Measurements from ENCODE around the gene BCL11A. TPM values are rescaled to one million over a fixed set of nuclear protein-coding genes. Genes with fewer than 3 reads are reported as not detected.

The BCL11A gene
- polyA plus RNA-seq, 1 donor (not counting 4 experiments of a cell fraction or from before 2014, with no cell fraction given), result 5.0 TPM

GRCh38 chr2:60474301-60474700 lies 79.2 kb downstream of the BCL11A start:
- Histone ChIP-seq H3K4me3 (ENCODE audit: control insufficient read depth in 2 of 3, extremely low read depth in 1 of 3, insufficient read depth in 2 of 3, low read depth in 1 of 3, low read length in 3 of 3) (no peak overlapping the region), H3K4me2 (ENCODE audit: control insufficient read depth, extremely low read depth, insufficient read depth, low read depth, low read length) (no peak overlapping the region), H3K27me3 (ENCODE audit: control insufficient read depth, extremely low read depth, insufficient read depth, low read length) (no peaks in the 10 kb centered on the region), H3K9me3 (ENCODE audit: control insufficient read depth, low read depth, low read length) (no peaks in the 10 kb centered on the region), H3K79me2 (ENCODE audit: control insufficient read depth, insufficient read depth, low read length) (no peaks in the 10 kb centered on the region), H3K27ac (ENCODE audit: control insufficient read depth, insufficient read depth, low read length) (no peak overlapping the region), H2AFZ (ENCODE audit: control insufficient read depth, low read length) (no peak overlapping the region), H3K9me1 (ENCODE audit: control insufficient read depth, extremely low read depth, insufficient read depth, low read length) (no peaks in the 10 kb centered on the region), H3K36me3 (ENCODE audit: control insufficient read depth in 2 of 2, extremely low read depth in 1 of 2, insufficient read depth in 2 of 2, low read length in 2 of 2) (no peaks in the 10 kb centered on the region), H3K9ac (ENCODE audit: control insufficient read depth, extremely low read depth, insufficient read depth, low read length) (no peak overlapping the region), H4K20me1 (ENCODE audit: control insufficient read depth, extremely low read depth, insufficient read depth, low read length) (no peaks in the 10 kb centered on the region), H3K4me1 (ENCODE audit: control insufficient read depth, extremely low read depth, insufficient read depth, low read length) (peaks cover 9% of the 10 kb centered on the region)
- dilution Hi-C loops (cut with MboI; ENCODE audit: extremely low pct_ligation_motif_present, low sequenced_read_pairs), result no loop called here
- DNase-seq (ENCODE audit: low read depth, low spot score), result no peak
- TF ChIP-seq, protein P1, sequence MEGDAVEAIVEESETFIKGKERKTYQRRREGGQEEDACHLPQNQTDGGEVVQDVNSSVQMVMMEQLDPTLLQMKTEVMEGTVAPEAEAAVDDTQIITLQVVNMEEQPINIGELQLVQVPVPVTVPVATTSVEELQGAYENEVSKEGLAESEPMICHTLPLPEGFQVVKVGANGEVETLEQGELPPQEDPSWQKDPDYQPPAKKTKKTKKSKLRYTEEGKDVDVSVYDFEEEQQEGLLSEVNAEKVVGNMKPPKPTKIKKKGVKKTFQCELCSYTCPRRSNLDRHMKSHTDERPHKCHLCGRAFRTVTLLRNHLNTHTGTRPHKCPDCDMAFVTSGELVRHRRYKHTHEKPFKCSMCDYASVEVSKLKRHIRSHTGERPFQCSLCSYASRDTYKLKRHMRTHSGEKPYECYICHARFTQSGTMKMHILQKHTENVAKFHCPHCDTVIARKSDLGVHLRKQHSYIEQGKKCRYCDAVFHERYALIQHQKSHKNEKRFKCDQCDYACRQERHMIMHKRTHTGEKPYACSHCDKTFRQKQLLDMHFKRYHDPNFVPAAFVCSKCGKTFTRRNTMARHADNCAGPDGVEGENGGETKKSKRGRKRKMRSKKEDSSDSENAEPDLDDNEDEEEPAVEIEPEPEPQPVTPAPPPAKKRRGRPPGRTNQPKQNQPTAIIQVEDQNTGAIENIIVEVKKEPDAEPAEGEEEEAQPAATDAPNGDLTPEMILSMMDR (optimal IDR thresholded peaks at IDR 0.05 in 1 of 3, IDR thresholded peaks at IDR 0.05 in 1 of 3, conservative IDR thresholded peaks at IDR 0.05 in 1 of 3; ENCODE audit: extremely low read depth in 1 of 3, insufficient read depth in 2 of 3, low read length in 3 of 3), result no peak
- no peak for TF ChIP-seq EZH2 (IDR thresholded peaks at IDR 0.05; ENCODE audit: low read length)
- FAIRE-seq, result no peak

GRCh38 chr2:60473546-60473945 lies 79.9 kb downstream of the BCL11A start:
- no peaks in the 10 kb centered on the region for H3K36me3 ChIP-seq (ENCODE audit: control insufficient read depth in 2 of 2, extremely low read depth in 1 of 2, insufficient read depth in 2 of 2, low read length in 2 of 2)
- no peaks in the 10 kb centered on the region for H4K20me1 ChIP-seq (ENCODE audit: control insufficient read depth, extremely low read depth, insufficient read depth, low read length)
- H2AFZ ChIP-seq (ENCODE audit: control insufficient read depth, low read length), result no peak overlapping the region
- DNase-seq (ENCODE audit: low read depth, low spot score) (no peak), FAIRE-seq (no peak)
- no peak overlapping the region for H3K27ac ChIP-seq (ENCODE audit: control insufficient read depth, insufficient read depth, low read length)
- H3K4me3 ChIP-seq (ENCODE audit: control insufficient read depth in 2 of 3, extremely low read depth in 1 of 3, insufficient read depth in 2 of 3, low read depth in 1 of 3, low read length in 3 of 3), result no peak overlapping the region
- H3K9me1 ChIP-seq (ENCODE audit: control insufficient read depth, extremely low read depth, insufficient read depth, low read length), result no peaks in the 10 kb centered on the region
- H3K79me2 ChIP-seq (ENCODE audit: control insufficient read depth, insufficient read depth, low read length), result no peaks in the 10 kb centered on the region
- dilution Hi-C loops (cut with MboI; ENCODE audit: extremely low pct_ligation_motif_present, low sequenced_read_pairs), result no loop called here
- peaks cover 2% of the 10 kb centered on the region for H3K4me1 ChIP-seq (ENCODE audit: control insufficient read depth, extremely low read depth, insufficient read depth, low read length)
- H3K27me3 ChIP-seq (ENCODE audit: control insufficient read depth, extremely low read depth, insufficient read depth, low read length), result no peaks in the 10 kb centered on the region
- H3K9ac ChIP-seq (ENCODE audit: control insufficient read depth, extremely low read depth, insufficient read depth, low read length), result no peak overlapping the region
- no peaks in the 10 kb centered on the region for H3K9me3 ChIP-seq (ENCODE audit: control insufficient read depth, low read depth, low read length)
- no peak overlapping the region for H3K4me2 ChIP-seq (ENCODE audit: control insufficient read depth, extremely low read depth, insufficient read depth, low read depth, low read length)
- no peak for TF ChIP-seq EZH2 (IDR thresholded peaks at IDR 0.05; ENCODE audit: low read length)
- TF ChIP-seq, protein P1 (optimal IDR thresholded peaks at IDR 0.05 in 1 of 3, IDR thresholded peaks at IDR 0.05 in 1 of 3, conservative IDR thresholded peaks at IDR 0.05 in 1 of 3; ENCODE audit: extremely low read depth in 1 of 3, insufficient read depth in 2 of 3, low read length in 3 of 3), result no peak

Data from keratinocyte (primary cell).